SK-N-SH (cell line): ENCODE measurements around the gene NFIA. TPM values are rescaled to one million over a fixed set of nuclear protein-coding genes. Genes with fewer than 3 reads are reported as not detected.

ENCODE experiments used
- CTCF ChIA-PET: fragments of 300-600, 350-600 bp; formaldehyde crosslinking; extraction: SDS; loops from one replicate; lab custom pipeline; 2021; lab: Yijun Ruan, JAX
- POLR2A ChIA-PET: fragments of 350-600 bp; sonication (Branson Sonifier 250); formaldehyde crosslinking; extraction: SDS; loops from one replicate; lab custom pipeline; 2020; ENCODE audit warnings: antibody characterized with exemption, inconsistent platforms; lab: Yijun Ruan, JAX
- DNase-seq: peaks from one replicate; pipeline ENCODE4 v3.0.0; 2012
- H2AFZ ChIP-seq: fragments of 200-600 bp; sonication (generic); 2 replicates; pipeline ENCODE4 v1.8.1; 2016; ENCODE audit warnings: antibody characterized with exemption, mild to moderate bottlenecking, low read depth
- H3F3A ChIP-seq: fragments of 200-600 bp; sonication (generic); replicated peaks from 2 replicates; pipeline ENCODE3; 2016; ENCODE audit warnings: antibody characterized with exemption, mild to moderate bottlenecking; ENCODE audit not compliant: insufficient read depth
- H3K27ac ChIP-seq, 2 experiments: fragments of 200-500 bp in 1 of 2; fragments of 200-600 bp in 1 of 2; sonication (Bioruptor generic) in 1 of 2; sonication (generic), shearing (Covaris generic) in 1 of 2; 2 replicates each; pipeline versions ENCODE4 v1.5.1 to v1.6.1; 2014 to 2016; ENCODE audit warnings: low read depth in 2 of 2, inconsistent platforms in 1 of 2, low read length in 1 of 2, mild to moderate bottlenecking in 1 of 2, mixed read lengths in 1 of 2
- H3K27me3 ChIP-seq: fragments of 200-600 bp; sonication (generic), shearing (Covaris generic); 2 replicates; pipeline ENCODE4 v1.6.1; 2016; ENCODE audit warnings: mixed run types; ENCODE audit not compliant: insufficient read depth
- H3K36me3 ChIP-seq, 2 experiments: fragments of 200-500 bp in 1 of 2; fragments of 200-600 bp in 1 of 2; sonication (Bioruptor generic) in 1 of 2; sonication (generic) in 1 of 2; replicated peaks in 1 of 2; 2 replicates each; pipeline versions ENCODE3 to v1.5.1; 2014 to 2016; ENCODE audit warnings: low read length in 1 of 2, mild to moderate bottlenecking in 1 of 2; ENCODE audit not compliant: insufficient read depth in 2 of 2, control insufficient read depth in 1 of 2
- H3K4me1 ChIP-seq, 2 experiments: fragments of 200-500 bp in 1 of 2; fragments of 200-600 bp in 1 of 2; sonication (Bioruptor generic) in 1 of 2; sonication (generic), shearing (Covaris generic) in 1 of 2; 2 replicates each; pipeline versions ENCODE4 v1.5.1 to v1.6.1; 2014 to 2016; ENCODE audit warnings: low read depth in 1 of 2, low read length in 1 of 2, mixed run types in 1 of 2; ENCODE audit not compliant: insufficient read depth in 2 of 2, control insufficient read depth in 1 of 2
- H3K4me2 ChIP-seq: fragments of 200-600 bp; sonication (generic), shearing (Covaris generic); 2 replicates; pipeline ENCODE4 v1.6.1; 2017; ENCODE audit warnings: mixed run types
- H3K4me3 ChIP-seq, 2 experiments: fragments of 200-500 bp in 1 of 2; fragments of 200-600 bp in 1 of 2; sonication (Bioruptor generic) in 1 of 2; sonication (generic), shearing (Covaris generic) in 1 of 2; 2 replicates each; pipeline versions ENCODE4 v1.5.1 to v1.8.1; 2014 to 2016; ENCODE audit warnings: low read depth in 2 of 2, inconsistent platforms in 1 of 2, low read length in 1 of 2, mild to moderate bottlenecking in 1 of 2, mixed read lengths in 1 of 2, moderate library complexity in 1 of 2
- H3K79me2 ChIP-seq: fragments of 200-600 bp; sonication (generic); 2 replicates; pipeline ENCODE4 v1.8.1; 2017; ENCODE audit warnings: mild to moderate bottlenecking; ENCODE audit not compliant: insufficient read depth
- H3K9ac ChIP-seq: fragments of 200-600 bp; sonication (generic); 2 replicates; pipeline ENCODE4 v1.6.1; 2017; ENCODE audit warnings: mixed run types
- H3K9me2 ChIP-seq: fragments of 200-600 bp; sonication (generic); 2 replicates; pipeline ENCODE4 v1.6.1; 2017; ENCODE audit warnings: mixed run types
- H3K9me3 ChIP-seq: fragments of 200-600 bp; sonication (generic); 2 replicates; pipeline ENCODE4 v1.6.1; 2017; ENCODE audit warnings: mixed run types, mild to moderate bottlenecking, moderate library complexity
- H4K20me1 ChIP-seq: fragments of 200-600 bp; sonication (generic); 2 replicates; pipeline ENCODE4 v1.6.1; 2017; ENCODE audit warnings: mild to moderate bottlenecking, mixed run types; ENCODE audit not compliant: insufficient read depth
- CHD2 ChIP-seq: fragments of 150-350 bp; IDR thresholded peaks from 2 replicates; pipeline ENCODE4 v1.6.1; 2018; ENCODE audit warnings: low read length; ENCODE audit not compliant: partially characterized antibody
- EP300 ChIP-seq, 2 experiments: IDR thresholded peaks; 2 replicates each; pipeline versions ENCODE4 v1.4.0 to v1.6.1; 2012; ENCODE audit warnings: borderline replicate concordance in 1 of 2, low read depth in 1 of 2, low read length in 1 of 2
- FOXJ3 ChIP-seq: sonication (generic); formaldehyde crosslinking; IDR thresholded peaks from 2 replicates; pipeline ENCODE4 v1.5.1; 2020; ENCODE audit warnings: mild to moderate bottlenecking, missing genetic modification reagents
- GABPA ChIP-seq: IDR thresholded peaks from 2 replicates; pipeline ENCODE4 v1.4.0; 2012; ENCODE audit warnings: low read depth, mild to moderate bottlenecking
- MXI1 ChIP-seq: IDR thresholded peaks from 2 replicates; pipeline ENCODE4 v1.6.1; 2012; ENCODE audit warnings: mild to moderate bottlenecking, low read depth, low read length, improper control_type of control experiment
- NFIC ChIP-seq: IDR thresholded peaks from 2 replicates; pipeline ENCODE4 v1.4.0; 2012; ENCODE audit warnings: borderline replicate concordance
- RAD21 ChIP-seq: IDR thresholded peaks from 2 replicates; pipeline ENCODE4 v1.6.1; 2012; ENCODE audit warnings: mild to moderate bottlenecking, low read length
- RCOR1 ChIP-seq: fragments of 150-350 bp; IDR thresholded peaks from 2 replicates; pipeline ENCODE4 v1.6.1; 2017; ENCODE audit warnings: antibody characterized with exemption, low read length
- RXRA ChIP-seq: IDR thresholded peaks from 2 replicates; pipeline ENCODE4 v1.4.0; 2012; ENCODE audit warnings: low read depth, mild to moderate bottlenecking, borderline replicate concordance
- TAF1 ChIP-seq: IDR thresholded peaks from 2 replicates; pipeline ENCODE4 v1.6.1; 2012; ENCODE audit warnings: low read depth, mild to moderate bottlenecking, low read length, moderate library complexity, borderline replicate concordance
- TEAD4 ChIP-seq: IDR thresholded peaks from 2 replicates; pipeline ENCODE4 v1.4.0; 2012; ENCODE audit warnings: mild to moderate bottlenecking, borderline replicate concordance; ENCODE audit not compliant: insufficient read depth
- USF2 ChIP-seq: fragments of 150-350 bp; IDR thresholded peaks from 2 replicates; pipeline ENCODE4 v1.6.1; 2017; ENCODE audit warnings: antibody characterized with exemption, low read length, low read depth, borderline replicate concordance
- ZBTB33 ChIP-seq: IDR thresholded peaks from 2 replicates; pipeline ENCODE4 v1.4.0; 2012; ENCODE audit warnings: low read depth, borderline replicate concordance
- WGBS: methylation state at CpG from one replicate; pipeline ENCODE4 v1.1.6; 2017; ENCODE audit warnings: low lambda C conversion rate; 5-methylcytosine and 5-hydroxymethylcytosine counted together
- polyA plus RNA-seq, 3 experiments: library from polyadenylated mRNA; depleted of rRNA; stranded (reverse); fragments of >200 nt; gene quantifications; 2 replicates each; pipeline ENCODE4 v1.2.3, GENCODE V29; 2012
- TF ChIP-seq, protein P1 (sequence below): IDR thresholded peaks from 2 replicates; pipeline ENCODE4 v1.4.0; 2012; ENCODE audit warnings: low read depth

NFIA gene
- polyA plus RNA-seq, 1 of the 3 experiments (the other 2 are of a cell fraction), result 3.3 TPM

DNA sequence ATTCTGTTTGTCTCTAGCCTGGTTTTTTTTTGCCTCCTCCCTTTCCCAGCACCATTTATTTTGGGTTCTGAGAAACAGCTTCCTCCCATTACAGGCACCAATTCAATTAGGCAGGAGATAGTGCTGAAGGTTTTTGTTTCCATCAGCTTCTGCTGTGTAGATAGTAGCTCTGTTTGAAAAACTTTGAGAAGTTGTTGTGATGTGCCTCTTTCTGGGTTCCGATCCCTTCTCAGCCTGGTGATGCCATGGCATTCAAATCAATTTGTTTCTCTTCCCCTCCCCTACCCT is 109.0 kb downstream of the NFIA start:
- POLR2A ChIA-PET, result interaction anchor here (0.6 to 0.7 kb wide), 2 partner anchors 490 to 911 kb away, joined by 3 read pairs; no protein-coding TSS in a partner anchor
- no peak overlapping the region for H2AFZ ChIP-seq
- TF ChIP-seq GABPA (no peak), MXI1 (no peak), FOXJ3 (CRISPR knock-in tag) (peak; percentile 20; the same call in 1 of the 2 replicates), RCOR1 (peak; percentile 63; the same call in 1 of the 2 replicates), CHD2 (no peak), NFIC (no peak), RAD21 (no peak; the same call in 1 of the 2 replicates), EP300 (IDR thresholded peaks at IDR 0.05; ENCODE audit: borderline replicate concordance in 1 of 2, low read depth in 1 of 2, low read length in 1 of 2) (peak in 1 of 2 experiments; percentile 74; a peak in 2 of 4 replicates)

GRCh38 chr1:61192663-61193330 is 110.4 kb downstream of the NFIA start:
- WGBS, result 79% methylated on average over 6 of the region's 6 CpGs
- H3K4me1 ChIP-seq, result peaks cover 5 to 15% of the 10 kb centered on the region in 2 experiments; a peak in 3 of 4 replicates
- no peaks in the 10 kb centered on the region for H3K9me3 ChIP-seq
- no peaks in the 10 kb centered on the region for H3K79me2 ChIP-seq
- POLR2A ChIA-PET, result no interaction called here
- H2AFZ ChIP-seq, result no peak overlapping the region
- H3K4me2 ChIP-seq, result no peak overlapping the region
- H3F3A ChIP-seq, result no peaks in the 10 kb centered on the region
- no peak overlapping the region for H3K9ac ChIP-seq
- H3K36me3 ChIP-seq, result no peaks in the 10 kb centered on the region
- DNase-seq, result no peak
- H3K4me3 ChIP-seq, result no peak overlapping the region
- no peak overlapping the region for H3K27ac ChIP-seq
- no peaks in the 10 kb centered on the region for H3K9me2 ChIP-seq
- TF ChIP-seq TAF1 (no peak), MXI1 (no peak), USF2 (no peak), TEAD4 (no peak), RXRA (no peak), ZBTB33 (no peak)
- TF ChIP-seq, protein P1, sequence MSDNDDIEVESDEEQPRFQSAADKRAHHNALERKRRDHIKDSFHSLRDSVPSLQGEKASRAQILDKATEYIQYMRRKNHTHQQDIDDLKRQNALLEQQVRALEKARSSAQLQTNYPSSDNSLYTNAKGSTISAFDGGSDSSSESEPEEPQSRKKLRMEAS, result no peak
- CTCF ChIA-PET, result interaction anchor here (1.2 to 1.3 kb wide), 2 partner anchors 16 to 23 kb away, joined by 3 to 4 read pairs; no protein-coding TSS in a partner anchor
- no peaks in the 10 kb centered on the region for H4K20me1 ChIP-seq
- H3K27me3 ChIP-seq, result no peaks in the 10 kb centered on the region

More for the DNA sequence above, 109.0 kb downstream of the NFIA start:
- no peak overlapping the region for H3K4me2 ChIP-seq
- no peaks in the 10 kb centered on the region for H3K27me3 ChIP-seq
- no peaks in the 10 kb centered on the region for H3F3A ChIP-seq
- no peak overlapping the region for H3K9ac ChIP-seq
- no peaks in the 10 kb centered on the region for H3K79me2 ChIP-seq
- H3K27ac ChIP-seq, result peak overlapping the region in 1 of 2 experiments; percentile 62; a peak in 1 of 4 replicates
- DNase-seq, result peak; percentile 57
- H3K4me3 ChIP-seq, result no peak overlapping the region; a peak in 1 of 4 replicates
- peaks cover 5 to 15% of the 10 kb centered on the region in 2 experiments; a peak in 3 of 4 replicates for H3K4me1 ChIP-seq
- CTCF ChIA-PET, result no interaction called here
- H3K9me3 ChIP-seq, result no peaks in the 10 kb centered on the region
- no peaks in the 10 kb centered on the region for H3K9me2 ChIP-seq
- H3K36me3 ChIP-seq, result no peaks in the 10 kb centered on the region
- 100% methylated on average over 1 of the region's 1 CpG for WGBS
- no peaks in the 10 kb centered on the region for H4K20me1 ChIP-seq
